ENCODE measurements around the gene KRT1. TPM values are rescaled to one million over a fixed set of nuclear protein-coding genes. Genes with fewer than 3 reads are reported as not detected.

KRT1 gene
- total RNA-seq, 1 donor from 2014 or later, result not detected

- no peak overlapping the region for H3K4me3 ChIP-seq (ENCODE audit: low read depth, low read length)
- DNase-seq (ENCODE audit: low read depth), result no peak
- TF ChIP-seq, protein P1, sequence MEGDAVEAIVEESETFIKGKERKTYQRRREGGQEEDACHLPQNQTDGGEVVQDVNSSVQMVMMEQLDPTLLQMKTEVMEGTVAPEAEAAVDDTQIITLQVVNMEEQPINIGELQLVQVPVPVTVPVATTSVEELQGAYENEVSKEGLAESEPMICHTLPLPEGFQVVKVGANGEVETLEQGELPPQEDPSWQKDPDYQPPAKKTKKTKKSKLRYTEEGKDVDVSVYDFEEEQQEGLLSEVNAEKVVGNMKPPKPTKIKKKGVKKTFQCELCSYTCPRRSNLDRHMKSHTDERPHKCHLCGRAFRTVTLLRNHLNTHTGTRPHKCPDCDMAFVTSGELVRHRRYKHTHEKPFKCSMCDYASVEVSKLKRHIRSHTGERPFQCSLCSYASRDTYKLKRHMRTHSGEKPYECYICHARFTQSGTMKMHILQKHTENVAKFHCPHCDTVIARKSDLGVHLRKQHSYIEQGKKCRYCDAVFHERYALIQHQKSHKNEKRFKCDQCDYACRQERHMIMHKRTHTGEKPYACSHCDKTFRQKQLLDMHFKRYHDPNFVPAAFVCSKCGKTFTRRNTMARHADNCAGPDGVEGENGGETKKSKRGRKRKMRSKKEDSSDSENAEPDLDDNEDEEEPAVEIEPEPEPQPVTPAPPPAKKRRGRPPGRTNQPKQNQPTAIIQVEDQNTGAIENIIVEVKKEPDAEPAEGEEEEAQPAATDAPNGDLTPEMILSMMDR (conservative IDR thresholded peaks at IDR 0.05; ENCODE audit: low read depth, low read length), result no peak
Measured at GRCh38 chr12:52666471-52666870, 13.7 kb downstream of the KRT1 start.

DNA sequence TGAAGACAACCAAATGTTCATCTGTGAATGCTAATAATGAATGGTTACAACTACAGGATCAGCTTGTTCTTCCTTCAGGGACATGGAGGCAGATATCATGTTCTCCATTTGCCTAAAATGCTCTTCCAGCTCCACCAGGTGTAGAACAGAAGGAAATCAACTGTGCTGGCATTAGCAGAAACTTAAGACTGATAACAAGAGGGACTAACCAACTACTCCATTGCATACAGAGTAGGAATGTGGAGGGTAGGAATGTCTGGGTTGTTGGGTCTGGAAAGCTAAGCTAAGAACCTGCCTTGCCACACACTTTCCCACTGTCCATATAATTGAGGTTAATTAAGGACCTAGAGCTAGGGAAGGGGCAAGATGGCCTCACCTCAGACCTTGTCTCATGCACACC lies 16.8 kb downstream of the KRT1 start:
- no peak for DNase-seq (ENCODE audit: low read depth)
- H3K4me3 ChIP-seq (ENCODE audit: low read depth, low read length), result no peak overlapping the region
- TF ChIP-seq, protein P1 (conservative IDR thresholded peaks at IDR 0.05; ENCODE audit: low read depth, low read length), result no peak

DNA sequence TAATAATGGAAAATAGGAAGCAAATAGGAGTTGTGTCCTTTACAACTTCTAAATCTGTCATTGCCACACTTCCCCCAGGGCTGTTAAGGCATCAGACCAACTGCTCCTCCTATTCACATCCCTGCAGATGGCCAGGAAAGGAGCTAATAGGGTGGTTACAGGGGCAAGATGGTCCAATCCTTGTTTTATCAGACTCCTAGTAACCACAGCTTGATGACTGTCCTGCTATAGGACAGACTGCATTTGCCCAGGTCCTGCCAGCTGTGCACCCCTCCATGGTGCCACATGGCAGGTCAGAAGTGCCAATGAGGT lies 17.3 kb downstream of the KRT1 start:
- DNase-seq (ENCODE audit: low read depth), result no peak
- no peak overlapping the region for H3K4me3 ChIP-seq (ENCODE audit: low read depth, low read length)
- TF ChIP-seq, protein P1 (conservative IDR thresholded peaks at IDR 0.05; ENCODE audit: low read depth, low read length), result no peak

DNA sequence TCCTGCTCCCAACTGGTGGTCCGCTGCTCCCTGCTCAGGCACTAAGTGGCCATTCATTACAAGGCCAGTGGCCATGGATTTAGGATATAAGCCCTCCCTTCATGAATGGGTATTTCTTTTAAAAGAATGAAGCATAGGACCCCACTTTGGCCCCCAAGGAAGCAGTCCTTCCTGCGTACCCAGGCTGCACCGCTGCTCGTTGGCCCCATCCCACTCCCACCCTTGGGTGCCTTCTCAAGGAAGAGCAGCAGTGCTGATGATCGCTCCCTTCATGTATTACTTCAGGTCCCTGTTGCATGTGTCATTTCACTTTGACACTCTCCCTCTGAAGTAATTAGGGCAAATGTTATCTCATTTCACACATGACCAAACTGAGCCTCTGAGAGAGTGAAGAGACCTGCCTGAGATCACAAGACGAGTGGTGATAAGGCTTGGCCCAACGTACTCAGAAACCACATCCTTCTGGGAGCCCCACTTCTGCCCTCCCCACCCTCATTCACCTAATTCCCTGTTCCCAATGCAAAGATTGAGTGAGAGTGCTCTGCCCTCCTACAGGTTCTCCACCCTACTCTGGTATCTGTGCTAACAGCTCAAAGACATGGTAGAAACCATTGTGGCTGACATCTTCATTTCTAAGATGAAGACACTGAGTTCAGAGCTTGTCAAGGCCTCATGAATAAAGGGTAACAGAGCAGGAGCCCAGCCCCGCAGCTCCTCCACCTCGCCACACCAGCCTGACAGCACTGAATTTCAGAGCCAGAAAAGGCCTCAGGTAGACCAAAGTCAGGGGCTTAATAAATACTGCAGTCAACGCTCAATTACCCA lies 17.9 kb downstream of the KRT1 start:
- no peak overlapping the region for H3K4me3 ChIP-seq (ENCODE audit: low read depth, low read length)
- no peak for DNase-seq (ENCODE audit: low read depth)
- TF ChIP-seq, protein P1 (conservative IDR thresholded peaks at IDR 0.05; ENCODE audit: low read depth, low read length), result no peak

GRCh38 chr12:52661668-52662067 lies 18.5 kb downstream of the KRT1 start:
- TF ChIP-seq, protein P1 (conservative IDR thresholded peaks at IDR 0.05; ENCODE audit: low read depth, low read length), result no peak
- H3K4me3 ChIP-seq (ENCODE audit: low read depth, low read length), result no peak overlapping the region
- DNase-seq (ENCODE audit: low read depth), result no peak

DNA sequence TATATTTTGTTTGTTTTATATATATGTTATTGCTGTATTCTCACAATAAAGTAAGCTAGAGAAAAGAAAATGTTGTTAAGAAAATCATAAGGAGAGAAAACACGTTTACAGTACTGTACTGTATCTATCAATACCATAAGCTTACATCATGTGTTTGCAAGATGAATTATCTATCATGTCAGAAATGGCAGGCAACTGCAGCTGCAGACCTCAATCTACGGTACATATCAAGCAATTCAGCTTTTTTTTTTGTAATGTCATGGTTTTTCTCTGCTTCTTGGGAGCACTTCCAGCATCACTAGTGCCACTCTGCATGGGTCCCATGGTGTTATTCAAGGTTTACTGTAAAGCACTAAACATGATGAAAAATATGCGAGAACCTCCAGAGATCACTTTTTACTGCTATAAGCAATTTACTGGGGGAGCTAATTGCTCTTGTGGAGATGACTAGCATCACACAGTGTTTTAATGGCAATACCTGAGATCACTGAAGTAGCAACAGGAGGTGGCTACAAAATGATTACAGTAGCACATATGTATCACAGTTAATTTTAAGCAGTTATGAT lies 19.2 kb downstream of the KRT1 start:
- no peak for DNase-seq (ENCODE audit: low read depth)
- no peak overlapping the region for H3K4me3 ChIP-seq (ENCODE audit: low read depth, low read length)
- TF ChIP-seq, protein P1 (conservative IDR thresholded peaks at IDR 0.05; ENCODE audit: low read depth, low read length), result no peak

- H3K4me3 ChIP-seq (ENCODE audit: low read depth, low read length), result no peak overlapping the region
- no peak for DNase-seq (ENCODE audit: low read depth)
- TF ChIP-seq, protein P1 (conservative IDR thresholded peaks at IDR 0.05; ENCODE audit: low read depth, low read length), result no peak
Measured at GRCh38 chr12:52659951-52660350, 20.3 kb downstream of the KRT1 start.
